ENCODE measurements around the gene PPP1R1C. TPM values are rescaled to one million over a fixed set of nuclear protein-coding genes. Genes with fewer than 3 reads are reported as not detected.

PPP1R1C gene
- total RNA-seq, 1 experiment from 2014 or later: 2.8 TPM

- TF ChIP-seq, protein P1, sequence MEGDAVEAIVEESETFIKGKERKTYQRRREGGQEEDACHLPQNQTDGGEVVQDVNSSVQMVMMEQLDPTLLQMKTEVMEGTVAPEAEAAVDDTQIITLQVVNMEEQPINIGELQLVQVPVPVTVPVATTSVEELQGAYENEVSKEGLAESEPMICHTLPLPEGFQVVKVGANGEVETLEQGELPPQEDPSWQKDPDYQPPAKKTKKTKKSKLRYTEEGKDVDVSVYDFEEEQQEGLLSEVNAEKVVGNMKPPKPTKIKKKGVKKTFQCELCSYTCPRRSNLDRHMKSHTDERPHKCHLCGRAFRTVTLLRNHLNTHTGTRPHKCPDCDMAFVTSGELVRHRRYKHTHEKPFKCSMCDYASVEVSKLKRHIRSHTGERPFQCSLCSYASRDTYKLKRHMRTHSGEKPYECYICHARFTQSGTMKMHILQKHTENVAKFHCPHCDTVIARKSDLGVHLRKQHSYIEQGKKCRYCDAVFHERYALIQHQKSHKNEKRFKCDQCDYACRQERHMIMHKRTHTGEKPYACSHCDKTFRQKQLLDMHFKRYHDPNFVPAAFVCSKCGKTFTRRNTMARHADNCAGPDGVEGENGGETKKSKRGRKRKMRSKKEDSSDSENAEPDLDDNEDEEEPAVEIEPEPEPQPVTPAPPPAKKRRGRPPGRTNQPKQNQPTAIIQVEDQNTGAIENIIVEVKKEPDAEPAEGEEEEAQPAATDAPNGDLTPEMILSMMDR (IDR thresholded peaks at IDR 0.05; ENCODE audit: insufficient read depth in 1 of 2, low read depth in 1 of 2, low read length in 1 of 2, severe bottlenecking in 1 of 2, unreplicated experiment in 1 of 2): no peak
- Mint-ChIP-seq H3K4me1 (ENCODE audit: low read depth, unreplicated experiment) (peaks cover 12% of the 10 kb centered on the region), H3K27ac (ENCODE audit: unreplicated experiment) (no peak overlapping the region), H3K9me3 (ENCODE audit: unreplicated experiment) (no peaks in the 10 kb centered on the region), H3K4me3 (ENCODE audit: unreplicated experiment) (no peak overlapping the region), H3K27me3 (ENCODE audit: insufficient read depth, unreplicated experiment) (no peaks in the 10 kb centered on the region), H3K36me3 (ENCODE audit: insufficient read depth, unreplicated experiment) (no peaks in the 10 kb centered on the region)
- ChIA-PET CTCF (no interaction called here), POLR2A (no interaction called here)
- DNase-seq: no peak
- Histone ChIP-seq H3K4me3 (ENCODE audit: low read depth, low read length) (no peak overlapping the region), H3K9me3 (no peaks in the 10 kb centered on the region), H3K4me1 (no peaks in the 10 kb centered on the region), H3K27me3 (replicated peaks; ENCODE audit: control insufficient read depth, insufficient read depth, low read length) (no peaks in the 10 kb centered on the region), H3K36me3 (ENCODE audit: control insufficient read depth, insufficient read depth, low read length) (no peaks in the 10 kb centered on the region)
- BruUV-seq (replicated peaks): no TSS peak
- intact Hi-C loops (cut with micrococcal nuclease; ENCODE audit: unreplicated experiment): no loop called here
Observed at GRCh38 chr2:182068811-182069210, 83.2 kb downstream of the PPP1R1C start.

- CTCF ChIA-PET: no interaction called here
- no peak overlapping the region for H3K27ac Mint-ChIP-seq (ENCODE audit: unreplicated experiment)
- POLR2A ChIA-PET: no interaction called here
Observed at GRCh38 chr2:182069416-182069815, 83.8 kb downstream of the PPP1R1C start.

DNA sequence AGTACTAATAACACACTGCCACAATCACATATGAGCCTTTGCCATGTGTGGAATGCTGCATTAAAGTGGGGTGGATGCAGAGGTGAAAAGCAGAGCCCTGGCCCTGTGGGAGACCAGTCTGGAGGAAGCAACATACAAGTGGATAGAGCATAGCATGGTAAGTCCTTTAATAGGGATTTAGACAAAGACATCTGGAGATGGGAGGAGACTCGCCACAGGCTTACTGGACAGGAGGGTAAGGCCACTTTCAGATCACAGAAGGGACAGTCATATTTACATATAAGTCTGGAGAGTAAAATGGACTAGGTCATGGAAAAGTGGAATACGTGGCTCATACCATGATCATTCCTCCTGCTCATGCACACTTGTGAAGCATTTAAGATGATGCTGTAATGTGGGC lies 84.3 kb downstream of the PPP1R1C start:
- TF ChIP-seq, protein P1 (IDR thresholded peaks at IDR 0.05; ENCODE audit: insufficient read depth in 1 of 2, low read depth in 1 of 2, low read length in 1 of 2, severe bottlenecking in 1 of 2, unreplicated experiment in 1 of 2): no peak
- intact Hi-C loops (cut with micrococcal nuclease; ENCODE audit: unreplicated experiment): loop anchor here (10.0 kb wide), 1 partner anchor 115 kb away; no protein-coding TSS in a partner anchor

More at GRCh38 chr2:182069416-182069815, 83.8 kb downstream of the PPP1R1C start:
- H3K27me3 Mint-ChIP-seq (ENCODE audit: insufficient read depth, unreplicated experiment): no peaks in the 10 kb centered on the region
- no peaks in the 10 kb centered on the region for H3K36me3 ChIP-seq (ENCODE audit: control insufficient read depth, insufficient read depth, low read length)
- no peaks in the 10 kb centered on the region for H3K4me1 ChIP-seq
- DNase-seq: no peak
- intact Hi-C loops (cut with micrococcal nuclease; ENCODE audit: unreplicated experiment): no loop called here
- no peaks in the 10 kb centered on the region for H3K9me3 ChIP-seq
- H3K4me3 ChIP-seq (ENCODE audit: low read depth, low read length): no peak overlapping the region
- H3K4me3 Mint-ChIP-seq (ENCODE audit: unreplicated experiment): no peak overlapping the region
- H3K9me3 Mint-ChIP-seq (ENCODE audit: unreplicated experiment): no peaks in the 10 kb centered on the region
- H3K4me1 Mint-ChIP-seq (ENCODE audit: low read depth, unreplicated experiment): peaks cover 12% of the 10 kb centered on the region
- no peaks in the 10 kb centered on the region for H3K27me3 ChIP-seq (replicated peaks; ENCODE audit: control insufficient read depth, insufficient read depth, low read length)
- H3K36me3 Mint-ChIP-seq (ENCODE audit: insufficient read depth, unreplicated experiment): no peaks in the 10 kb centered on the region
- TF ChIP-seq, protein P1 (IDR thresholded peaks at IDR 0.05; ENCODE audit: insufficient read depth in 1 of 2, low read depth in 1 of 2, low read length in 1 of 2, severe bottlenecking in 1 of 2, unreplicated experiment in 1 of 2): no peak
- BruUV-seq (replicated peaks): no TSS peak

More for the DNA sequence above, 84.3 kb downstream of the PPP1R1C start:
- Mint-ChIP-seq H3K27ac (ENCODE audit: unreplicated experiment) (no peak overlapping the region), H3K36me3 (ENCODE audit: insufficient read depth, unreplicated experiment) (no peaks in the 10 kb centered on the region), H3K27me3 (ENCODE audit: insufficient read depth, unreplicated experiment) (no peaks in the 10 kb centered on the region), H3K4me3 (ENCODE audit: unreplicated experiment) (no peak overlapping the region), H3K4me1 (ENCODE audit: low read depth, unreplicated experiment) (peaks cover 12% of the 10 kb centered on the region), H3K9me3 (ENCODE audit: unreplicated experiment) (no peaks in the 10 kb centered on the region)
- CTCF ChIA-PET: no interaction called here
- Histone ChIP-seq H3K27me3 (replicated peaks; ENCODE audit: control insufficient read depth, insufficient read depth, low read length) (no peaks in the 10 kb centered on the region), H3K9me3 (no peaks in the 10 kb centered on the region), H3K36me3 (ENCODE audit: control insufficient read depth, insufficient read depth, low read length) (no peaks in the 10 kb centered on the region), H3K4me3 (ENCODE audit: low read depth, low read length) (no peak overlapping the region), H3K4me1 (no peaks in the 10 kb centered on the region)
- BruUV-seq (replicated peaks): no TSS peak
- no peak for DNase-seq
- POLR2A ChIA-PET: no interaction called here

Measured in Caco-2 (cell line).